Activated naive CD8-positive, alpha-beta T cell treated with anti-CD3 and anti-CD28 coated beads, Interleukin-2, amount 50 U/mL, for 24 hours (primary cell): ENCODE data around the gene ART5.

Source experiments
- ATAC-seq: fragments of 150-1000 bp; cut with Tn5 transposase; one replicate; pipeline ENCODE4 v1.10.0; 2021
- DNase-seq: peaks from one replicate; pipeline ENCODE4 v3.0.0; 2021
- H3K27ac Mint-ChIP-seq: one replicate; pipeline ENCODE4 v1.8.0; 2021; ENCODE audit warnings: mild to moderate bottlenecking, mixed read lengths
- H3K27me3 Mint-ChIP-seq: one replicate; pipeline ENCODE4 v1.8.0; 2021; ENCODE audit warnings: mixed read lengths
- H3K36me3 Mint-ChIP-seq: one replicate; pipeline ENCODE4 v1.8.0; 2021; ENCODE audit warnings: low read depth, mixed read lengths
- H3K4me1 Mint-ChIP-seq: one replicate; pipeline ENCODE4 v1.8.0; 2021; ENCODE audit warnings: mixed read lengths
- H3K4me3 Mint-ChIP-seq: one replicate; pipeline ENCODE4 v1.8.0; 2021; ENCODE audit warnings: mild to moderate bottlenecking, moderate library complexity, mixed read lengths
- H3K9me3 Mint-ChIP-seq: one replicate; pipeline ENCODE4 v1.8.0; 2021; ENCODE audit warnings: mixed read lengths

Gene ART5

GRCh38 chr11:3642071-3642951 lies 519 bp upstream of the ART5 start:
- ATAC-seq (peak; percentile 91), DNase-seq (peak; percentile 77)
- peaks cover 7% of the 10 kb centered on the region for H3K4me1 Mint-ChIP-seq
- H3K4me3 Mint-ChIP-seq = peak overlapping the region; percentile 70
- no peaks in the 10 kb centered on the region for H3K9me3 Mint-ChIP-seq
- peaks cover 31% of the 10 kb centered on the region for H3K27me3 Mint-ChIP-seq
- H3K27ac Mint-ChIP-seq = no peak overlapping the region
- no peaks in the 10 kb centered on the region for H3K36me3 Mint-ChIP-seq

GRCh38 chr11:3641191-3641590 lies 601 bp downstream of the ART5 start:
- DNase-seq = no peak
- no peak for ATAC-seq
- Mint-ChIP-seq H3K4me1 (peaks cover 7% of the 10 kb centered on the region), H3K36me3 (no peaks in the 10 kb centered on the region), H3K9me3 (no peaks in the 10 kb centered on the region), H3K27me3 (peaks cover 31% of the 10 kb centered on the region), H3K4me3 (peak overlapping the region; percentile 67), H3K27ac (peak overlapping the region; percentile 44)

GRCh38 chr11:3639841-3640240 lies 2.0 kb downstream of the ART5 start:
- Mint-ChIP-seq H3K36me3 (no peaks in the 10 kb centered on the region), H3K4me3 (no peak overlapping the region), H3K27ac (no peak overlapping the region), H3K4me1 (peaks cover 7% of the 10 kb centered on the region), H3K27me3 (peaks cover 25% of the 10 kb centered on the region), H3K9me3 (no peaks in the 10 kb centered on the region)
- no peak for DNase-seq
- ATAC-seq = no peak

- Mint-ChIP-seq H3K36me3 (no peaks in the 10 kb centered on the region), H3K27me3 (peaks cover 18% of the 10 kb centered on the region), H3K4me1 (peaks cover 7% of the 10 kb centered on the region), H3K4me3 (no peak overlapping the region), H3K9me3 (no peaks in the 10 kb centered on the region), H3K27ac (no peak overlapping the region)
- ATAC-seq (no peak), DNase-seq (no peak)
These were observed 3.3 kb downstream of the ART5 start for GRCh38 chr11:3638513-3638912.

GRCh38 chr11:3637201-3637600 lies 4.6 kb downstream of the ART5 start:
- H3K36me3 Mint-ChIP-seq = no peaks in the 10 kb centered on the region
- no peak for DNase-seq
- H3K27ac Mint-ChIP-seq = no peak overlapping the region
- no peak overlapping the region for H3K4me3 Mint-ChIP-seq
- ATAC-seq = no peak
- H3K4me1 Mint-ChIP-seq = peaks cover 4% of the 10 kb centered on the region
- H3K27me3 Mint-ChIP-seq = peaks cover 11% of the 10 kb centered on the region
- no peaks in the 10 kb centered on the region for H3K9me3 Mint-ChIP-seq

- DNase-seq = no peak
- H3K4me3 Mint-ChIP-seq = no peak overlapping the region
- no peak overlapping the region for H3K27ac Mint-ChIP-seq
- H3K4me1 Mint-ChIP-seq = no peaks in the 10 kb centered on the region
- H3K36me3 Mint-ChIP-seq = no peaks in the 10 kb centered on the region
- H3K9me3 Mint-ChIP-seq = no peaks in the 10 kb centered on the region
- peaks cover 5% of the 10 kb centered on the region for H3K27me3 Mint-ChIP-seq
- ATAC-seq = no peak
These were observed 6.0 kb downstream of the ART5 start for GRCh38 chr11:3635641-3636375.

GRCh38 chr11:3632070-3632660 lies 9.6 kb downstream of the ART5 start:
- Mint-ChIP-seq H3K4me3 (no peak overlapping the region), H3K27ac (peak overlapping the region; percentile 26), H3K36me3 (no peaks in the 10 kb centered on the region), H3K4me1 (no peaks in the 10 kb centered on the region), H3K9me3 (no peaks in the 10 kb centered on the region), H3K27me3 (peaks cover 2% of the 10 kb centered on the region)
- no peak for ATAC-seq
- DNase-seq = no peak

- H3K27me3 Mint-ChIP-seq = peaks cover 2% of the 10 kb centered on the region
- H3K9me3 Mint-ChIP-seq = no peaks in the 10 kb centered on the region
- ATAC-seq (no peak), DNase-seq (no peak)
- no peak overlapping the region for H3K27ac Mint-ChIP-seq
- no peaks in the 10 kb centered on the region for H3K4me1 Mint-ChIP-seq
- no peaks in the 10 kb centered on the region for H3K36me3 Mint-ChIP-seq
- H3K4me3 Mint-ChIP-seq = no peak overlapping the region
These were observed 10.5 kb downstream of the ART5 start for GRCh38 chr11:3631331-3631730.

- H3K27me3 Mint-ChIP-seq = no peaks in the 10 kb centered on the region
- ATAC-seq (no peak), DNase-seq (no peak)
- H3K36me3 Mint-ChIP-seq = no peaks in the 10 kb centered on the region
- no peaks in the 10 kb centered on the region for H3K4me1 Mint-ChIP-seq
- H3K9me3 Mint-ChIP-seq = no peaks in the 10 kb centered on the region
- H3K27ac Mint-ChIP-seq = no peak overlapping the region
- no peak overlapping the region for H3K4me3 Mint-ChIP-seq
These were observed 14.5 kb downstream of the ART5 start for GRCh38 chr11:3627291-3627690.

GRCh38 chr11:3626250-3626960 lies 15.4 kb downstream of the ART5 start:
- Mint-ChIP-seq H3K27ac (no peak overlapping the region), H3K4me1 (no peaks in the 10 kb centered on the region), H3K36me3 (no peaks in the 10 kb centered on the region), H3K4me3 (no peak overlapping the region), H3K9me3 (no peaks in the 10 kb centered on the region), H3K27me3 (no peaks in the 10 kb centered on the region)
- peak; percentile 7 for DNase-seq
- ATAC-seq = no peak

GRCh38 chr11:3623767-3624458 lies 17.9 kb downstream of the ART5 start:
- H3K27me3 Mint-ChIP-seq = no peaks in the 10 kb centered on the region

GRCh38 chr11:3623121-3623520 lies 18.7 kb downstream of the ART5 start:
- ATAC-seq (no peak), DNase-seq (no peak)
- Mint-ChIP-seq H3K4me1 (no peaks in the 10 kb centered on the region), H3K4me3 (no peak overlapping the region), H3K27me3 (no peaks in the 10 kb centered on the region), H3K36me3 (no peaks in the 10 kb centered on the region), H3K9me3 (no peaks in the 10 kb centered on the region), H3K27ac (no peak overlapping the region)

More at GRCh38 chr11:3623767-3624458, 17.9 kb downstream of the ART5 start:
- Mint-ChIP-seq H3K27ac (no peak overlapping the region), H3K4me1 (no peaks in the 10 kb centered on the region), H3K36me3 (no peaks in the 10 kb centered on the region), H3K9me3 (no peaks in the 10 kb centered on the region), H3K4me3 (no peak overlapping the region)
- DNase-seq = no peak
- no peak for ATAC-seq

GRCh38 chr11:3622521-3622920 lies 19.3 kb downstream of the ART5 start:
- no peaks in the 10 kb centered on the region for H3K9me3 Mint-ChIP-seq
- no peaks in the 10 kb centered on the region for H3K36me3 Mint-ChIP-seq
- H3K4me1 Mint-ChIP-seq = no peaks in the 10 kb centered on the region
- DNase-seq = no peak
- no peaks in the 10 kb centered on the region for H3K27me3 Mint-ChIP-seq
- no peak overlapping the region for H3K27ac Mint-ChIP-seq
- H3K4me3 Mint-ChIP-seq = no peak overlapping the region
- no peak for ATAC-seq

GRCh38 chr11:3617990-3618389 lies 23.8 kb downstream of the ART5 start:
- H3K27ac Mint-ChIP-seq = no peak overlapping the region

More at GRCh38 chr11:3617990-3618389, 23.8 kb downstream of the ART5 start:
- Mint-ChIP-seq H3K36me3 (no peaks in the 10 kb centered on the region), H3K27me3 (peaks cover 6% of the 10 kb centered on the region), H3K4me3 (no peak overlapping the region), H3K9me3 (no peaks in the 10 kb centered on the region), H3K4me1 (peaks cover 15% of the 10 kb centered on the region)
- DNase-seq = no peak
- no peak for ATAC-seq
